Ureter (tissue), 1 donor: ENCODE data around the gene SNRPD3. TPM values are rescaled to one million over a fixed set of nuclear protein-coding genes. Genes with fewer than 3 reads are reported as not detected.

ENCODE experiments used
- DNase-seq: peaks from one replicate; pipeline ENCODE4 v3.0.0-alpha.2; 2020; ENCODE audit warnings: low spot score
- total RNA-seq: library from RNA; stranded (reverse); gene quantifications from one replicate; pipeline ENCODE4 v1.2.4, GENCODE V29; 2023
- donor health status: DM: yes; HTN: yes; CAD: no.

The SNRPD3 gene
- total RNA-seq, 1 donor from 2014 or later = 88.7 TPM

DNA sequence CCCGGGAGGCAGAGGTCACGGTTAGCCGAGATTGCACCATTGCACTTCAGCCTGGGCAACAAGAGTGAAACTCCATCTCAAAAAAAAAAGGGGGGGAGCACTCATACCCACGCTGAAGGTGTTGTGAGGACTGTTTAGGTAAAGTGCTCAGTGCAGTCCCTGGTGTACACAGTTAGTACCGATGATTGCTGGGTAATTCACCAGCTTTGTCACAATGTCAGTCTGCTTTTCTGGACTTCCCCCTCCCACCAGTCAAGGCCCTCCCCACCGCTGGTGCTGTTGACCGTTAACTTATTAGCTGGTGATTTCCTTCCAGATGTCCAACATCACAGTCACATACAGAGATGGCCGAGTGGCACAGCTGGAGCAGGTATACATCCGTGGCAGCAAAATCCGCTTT is 11.9 kb downstream of the SNRPD3 start:
- DNase-seq = no peak

- no peak for DNase-seq
Measured at GRCh38 chr22:24571266-24571665, 15.5 kb downstream of the SNRPD3 start.

GRCh38 chr22:24576778-24577177 is 21.0 kb downstream of the SNRPD3 start:
- no peak for DNase-seq

GRCh38 chr22:24578355-24579257 is 22.8 kb downstream of the SNRPD3 start:
- DNase-seq = no peak

DNA sequence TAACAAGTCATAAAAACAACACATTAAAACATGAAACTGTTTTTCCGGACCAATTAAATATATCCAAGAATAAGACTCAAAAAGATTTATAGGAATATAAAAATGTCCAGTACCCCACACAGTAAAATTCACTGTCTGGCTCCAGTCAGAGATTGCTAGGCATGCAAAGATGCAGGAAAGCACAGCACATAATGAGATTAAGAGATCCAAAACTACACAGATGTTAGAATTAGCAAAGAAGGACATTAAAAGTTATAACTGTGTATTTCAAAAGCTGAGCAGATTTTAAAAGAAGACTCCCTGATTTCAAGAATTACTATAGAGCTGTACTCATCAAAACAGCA is 23.4 kb downstream of the SNRPD3 start:
- DNase-seq = no peak

DNA sequence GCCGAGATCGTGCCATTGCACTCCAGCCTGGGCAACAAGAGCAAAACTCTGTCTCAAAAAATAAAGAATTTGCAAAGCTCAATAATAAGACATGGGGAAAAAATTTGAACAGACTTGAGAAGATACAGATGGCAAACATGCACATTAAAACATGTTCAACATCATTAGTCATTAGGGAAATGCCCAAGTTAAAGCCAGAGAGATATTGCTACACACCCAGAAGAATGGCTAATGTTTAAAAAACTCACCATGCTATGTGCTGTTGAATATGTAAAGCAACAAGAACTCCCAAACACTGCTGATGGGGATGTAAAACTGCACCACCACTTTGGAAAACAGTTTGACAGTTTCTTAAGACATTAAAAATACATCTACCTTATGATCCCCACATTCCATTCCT is 24.5 kb downstream of the SNRPD3 start:
- no peak for DNase-seq

GRCh38 chr22:24582056-24582814 is 26.4 kb downstream of the SNRPD3 start:
- DNase-seq = no peak

- DNase-seq = no peak
Measured at GRCh38 chr22:24583221-24584165, 27.7 kb downstream of the SNRPD3 start.

DNA sequence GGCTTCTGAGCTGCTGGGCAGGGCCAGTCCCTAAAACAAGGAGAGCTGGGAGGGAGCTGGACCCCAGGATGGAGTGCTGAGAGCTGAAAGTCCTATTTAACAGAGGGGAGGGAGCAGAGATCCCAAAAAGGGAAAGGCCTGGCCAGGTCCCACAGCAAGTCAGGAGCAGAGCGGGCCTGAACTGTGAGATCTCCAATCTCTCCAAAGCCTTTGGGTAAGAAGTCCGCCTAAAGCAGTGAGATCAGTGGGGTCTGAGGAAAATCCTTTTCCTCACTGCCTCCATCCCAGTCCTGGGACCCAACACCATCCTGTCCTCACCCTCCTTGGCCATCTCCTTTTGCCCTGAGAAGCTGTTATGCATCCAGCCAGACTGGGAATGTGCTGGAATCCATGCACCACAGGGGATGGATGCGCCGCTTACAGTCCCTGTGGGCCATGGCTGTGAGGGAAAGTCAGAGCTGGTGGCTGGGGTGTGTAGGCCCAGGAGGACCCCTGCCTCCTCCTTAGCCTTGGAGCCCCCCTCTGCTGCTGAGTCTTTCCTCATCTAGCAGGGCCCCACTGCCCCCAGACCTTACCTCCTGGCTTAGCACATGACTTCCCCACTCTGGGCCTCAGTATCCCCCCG is 28.5 kb downstream of the SNRPD3 start:
- DNase-seq = no peak

GRCh38 chr22:24584871-24585411 is 29.1 kb downstream of the SNRPD3 start:
- no peak for DNase-seq

GRCh38 chr22:24585461-24585860 is 29.7 kb downstream of the SNRPD3 start:
- DNase-seq = no peak

- no peak for DNase-seq
Measured at GRCh38 chr22:24585927-24586546, 30.2 kb downstream of the SNRPD3 start.

- no peak for DNase-seq
Measured at GRCh38 chr22:24587251-24587650, 31.5 kb downstream of the SNRPD3 start.

GRCh38 chr22:24587948-24588347 is 32.1 kb downstream of the SNRPD3 start:
- no peak for DNase-seq

DNA sequence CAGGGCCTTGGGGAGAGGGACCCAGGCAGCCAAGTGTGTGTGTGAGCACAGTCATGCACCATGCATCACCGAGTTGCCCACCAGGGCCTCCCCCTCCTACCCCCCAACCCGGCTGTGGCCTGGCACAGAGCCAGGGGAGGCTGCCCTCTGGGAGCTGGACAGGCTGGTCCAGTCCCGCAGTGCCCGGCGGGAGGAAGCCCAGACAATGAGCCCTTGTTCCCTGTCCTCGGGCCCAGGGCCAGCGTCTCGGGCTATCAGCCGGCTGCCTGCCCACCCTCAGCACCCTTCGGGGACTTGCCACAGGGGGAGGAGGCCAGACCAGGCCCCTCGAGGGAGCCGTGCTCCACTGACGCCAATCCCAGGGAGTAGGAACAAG is 32.6 kb downstream of the SNRPD3 start:
- no peak for DNase-seq

GRCh38 chr22:24588757-24589481 is 33.1 kb downstream of the SNRPD3 start:
- DNase-seq = no peak

DNA sequence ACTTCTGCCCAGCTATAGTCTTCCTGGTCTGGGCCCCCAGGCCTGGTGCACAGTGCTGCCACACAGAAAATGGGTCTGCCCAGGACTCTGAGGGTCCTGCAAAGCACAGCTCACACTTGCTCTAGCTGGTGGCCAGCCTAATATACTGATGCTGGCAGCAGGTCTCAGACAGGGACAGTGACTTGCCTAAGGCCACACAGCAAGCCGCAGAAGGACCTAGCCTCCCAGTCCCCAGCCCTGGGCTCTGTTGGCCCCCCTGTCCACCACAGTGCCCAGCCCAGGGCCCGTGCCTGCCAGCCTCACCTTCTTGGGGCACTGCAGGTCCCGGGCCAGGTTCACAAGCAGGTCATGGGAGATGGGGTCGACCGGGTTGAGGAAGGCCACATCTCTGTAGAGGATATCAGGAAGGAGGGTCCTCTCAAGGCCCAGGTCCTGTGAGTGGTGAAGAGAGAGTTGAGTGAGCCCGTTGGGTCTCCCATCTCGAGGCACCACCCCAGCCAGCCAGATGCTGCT is 33.8 kb downstream of the SNRPD3 start:
- DNase-seq = no peak

GRCh38 chr22:24590596-24591173 is 34.9 kb downstream of the SNRPD3 start:
- DNase-seq = no peak

DNA sequence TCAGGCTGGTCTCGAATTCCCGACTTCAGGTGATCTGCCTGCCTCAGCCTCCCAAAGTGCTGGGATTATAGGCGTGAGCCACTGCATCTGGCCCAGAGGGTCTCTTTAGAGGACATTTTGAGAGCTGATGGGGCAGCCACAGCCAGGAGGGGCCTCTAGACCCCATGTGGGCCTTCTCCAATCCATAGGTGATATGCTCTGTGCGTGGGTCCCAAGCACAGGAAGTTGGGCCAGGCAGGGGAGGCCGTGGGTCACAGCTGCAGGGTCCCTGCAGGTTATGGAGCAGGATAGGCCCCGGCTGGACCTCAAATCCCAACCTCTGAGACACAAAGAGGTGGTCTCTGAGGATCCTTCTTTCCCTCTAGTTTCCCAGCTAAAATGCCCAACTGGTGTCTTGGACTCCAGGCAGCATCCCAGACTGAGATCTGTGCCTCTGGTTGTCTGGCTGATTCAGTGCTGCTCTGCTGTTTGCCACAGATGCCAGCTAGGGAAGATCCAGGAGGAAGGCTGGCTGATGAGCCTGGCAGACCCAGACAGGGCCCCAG is 35.6 kb downstream of the SNRPD3 start:
- DNase-seq = no peak
